Natural killer cell (primary cell): ENCODE data around the gene MFSD2B. TPM values are rescaled to one million over a fixed set of nuclear protein-coding genes. Genes with fewer than 3 reads are reported as not detected.

ENCODE experiments used
- ATAC-seq, 3 donors: fragments of 150-1000 bp in 2 of 3; fragments of 200-7000 bp in 1 of 3; cut with Tn5 transposase; 1 replicate in 1 of 3; 2 replicates in 2 of 3; pipeline ENCODE4 v1.10.0; 2021; ENCODE audit warnings: mild to moderate bottlenecking in 2 of 3, moderate library complexity in 2 of 3
- DNase-seq, 2 donors: peaks; one replicate each; pipeline versions ENCODE4 v3.0.0 to v3.0.0-alpha.2; 2013 to 2021; ENCODE audit warnings: mixed read lengths in 1 of 2
- H3K27ac ChIP-seq: one replicate; pipeline ENCODE4 v1.5.1; 2013; ENCODE audit warnings: mild to moderate bottlenecking, low read length
- H3K27me3 ChIP-seq: one replicate; pipeline ENCODE4 v1.6.1; 2013; ENCODE audit warnings: low read length; ENCODE audit not compliant: control insufficient read depth, insufficient read depth
- H3K36me3 ChIP-seq: one replicate; pipeline ENCODE4 v1.6.1; 2013; ENCODE audit warnings: low read length; ENCODE audit not compliant: control insufficient read depth, insufficient read depth
- H3K4me1 ChIP-seq: one replicate; pipeline ENCODE4 v1.6.1; 2013; ENCODE audit warnings: low read length; ENCODE audit not compliant: control insufficient read depth, insufficient read depth
- H3K4me3 ChIP-seq: one replicate; pipeline ENCODE4 v1.5.1; 2013; ENCODE audit warnings: low read length
- H3K9me3 ChIP-seq: one replicate; pipeline ENCODE4 v1.6.1; 2013; ENCODE audit warnings: low read length; ENCODE audit not compliant: control insufficient read depth, insufficient read depth
- H3K27ac Mint-ChIP-seq, 2 donors: one replicate each; pipeline ENCODE4 v1.8.0; 2022; ENCODE audit warnings: mild to moderate bottlenecking in 2 of 2, mixed read lengths in 2 of 2, moderate library complexity in 1 of 2
- H3K27me3 Mint-ChIP-seq, 2 donors: one replicate each; pipeline ENCODE4 v1.8.0; 2022; ENCODE audit warnings: low read depth in 2 of 2, mixed read lengths in 2 of 2
- H3K36me3 Mint-ChIP-seq: one replicate; pipeline ENCODE4 v1.8.0; 2022; ENCODE audit warnings: mixed read lengths
- H3K4me1 Mint-ChIP-seq, 2 donors: one replicate each; pipeline ENCODE4 v1.8.0; 2022; ENCODE audit warnings: mixed read lengths in 2 of 2
- H3K4me3 Mint-ChIP-seq: one replicate; pipeline ENCODE4 v1.8.0; 2022; ENCODE audit warnings: mild to moderate bottlenecking, moderate library complexity, mixed read lengths
- H3K9me3 Mint-ChIP-seq, 2 donors: one replicate each; pipeline ENCODE4 v1.8.0; 2022; ENCODE audit warnings: mixed read lengths in 2 of 2
- CTCF ChIP-seq: fragments of 200-600 bp; IDR thresholded peaks from one replicate; pipeline ENCODE4 v1.8.0; 2022; ENCODE audit warnings: antibody characterized with exemption
- WGBS: methylation state at CpG from one replicate; pipeline ENCODE4 v1.1.7; 2013; ENCODE audit warnings: missing lambda C conversion rate; ENCODE audit not compliant: insufficient coverage; 5-methylcytosine and 5-hydroxymethylcytosine counted together
- intact Hi-C: fragments of 100-400 bp; cut with micrococcal nuclease; formaldehyde crosslinking; loops from one replicate; pipeline ENCODE4 v1.14.2; 2022
- total RNA-seq, 4 donors: library from RNA; stranded (reverse); fragments of 120-200 nt in 1 of 4; gene quantifications; one replicate each; pipeline versions ENCODE4 v1.2.3 to v1.2.4, GENCODE V29; 2013 to 2022

The MFSD2B gene
- total RNA-seq, 3 donors from 2014 or later (not counting 1 experiment from before 2014, with no cell fraction given): 0.93 to 1.1 TPM; not detected in 1

- Histone ChIP-seq H3K27ac (no peak overlapping the region), H3K36me3 (peaks cover 17% of the 10 kb centered on the region), H3K27me3 (no peaks in the 10 kb centered on the region), H3K4me3 (no peak overlapping the region), H3K9me3 (no peaks in the 10 kb centered on the region), H3K4me1 (no peaks in the 10 kb centered on the region)
- TF ChIP-seq CTCF: no peak
- Mint-ChIP-seq H3K36me3 (no peaks in the 10 kb centered on the region), H3K27me3 (no peaks in the 10 kb centered on the region), H3K27ac (no peak overlapping the region), H3K9me3 (no peaks in the 10 kb centered on the region), H3K4me3 (no peak overlapping the region), H3K4me1 (peaks cover 0 to 7% of the 10 kb centered on the region in 2 donors)
- DNase-seq (no peak), ATAC-seq (no peak)
- WGBS: 94% methylated on average over 12 of the region's 12 CpGs
- intact Hi-C loops: no loop called here
Observed at GRCh38 chr2:24024018-24024417, 14.1 kb downstream of the MFSD2B start.

GRCh38 chr2:24024996-24025663 lies 15.2 kb downstream of the MFSD2B start:
- Mint-ChIP-seq H3K27ac (no peak overlapping the region), H3K9me3 (no peaks in the 10 kb centered on the region), H3K4me3 (no peak overlapping the region), H3K27me3 (no peaks in the 10 kb centered on the region), H3K36me3 (peaks cover 9% of the 10 kb centered on the region), H3K4me1 (peaks cover 0 to 7% of the 10 kb centered on the region in 2 donors)
- no peak overlapping the region for H3K4me3 ChIP-seq
- no peak for ATAC-seq
- H3K4me1 ChIP-seq: no peaks in the 10 kb centered on the region
- peaks cover 28% of the 10 kb centered on the region for H3K36me3 ChIP-seq
- H3K27ac ChIP-seq: no peak overlapping the region
- 96% methylated on average over 17 of the region's 17 CpGs for WGBS
- no peak for TF ChIP-seq CTCF
- H3K9me3 ChIP-seq: no peaks in the 10 kb centered on the region
- intact Hi-C loops: no loop called here
- no peaks in the 10 kb centered on the region for H3K27me3 ChIP-seq
- DNase-seq: no peak

- no peaks in the 10 kb centered on the region for H3K27me3 ChIP-seq
- DNase-seq (no peak), ATAC-seq (no peak)
- WGBS: 100% methylated on average over 2 of the region's 2 CpGs
- no peaks in the 10 kb centered on the region for H3K4me1 ChIP-seq
- Mint-ChIP-seq H3K36me3 (peaks cover 20% of the 10 kb centered on the region), H3K4me1 (peaks cover 0 to 7% of the 10 kb centered on the region in 2 donors), H3K9me3 (no peaks in the 10 kb centered on the region), H3K27me3 (no peaks in the 10 kb centered on the region), H3K27ac (no peak overlapping the region), H3K4me3 (no peak overlapping the region)
- H3K9me3 ChIP-seq: no peaks in the 10 kb centered on the region
- H3K4me3 ChIP-seq: no peak overlapping the region
- H3K36me3 ChIP-seq: peaks cover 38% of the 10 kb centered on the region
- no peak for TF ChIP-seq CTCF
- H3K27ac ChIP-seq: no peak overlapping the region
- intact Hi-C loops: no loop called here
Observed at GRCh38 chr2:24026233-24026632, 16.3 kb downstream of the MFSD2B start.
